GM19467 (cell line): ENCODE measurements around the gene SNRK.
A peak's percentile ranks its signal among the peaks of the same experiment; 100 is the strongest.

Experiments
- ATAC-seq: cut with Tn5 transposase; IDR thresholded peaks from one replicate; pipeline ENCODE4 v1.9.1; 2021; ENCODE audit warnings: mild to moderate bottlenecking, moderate library complexity; ENCODE audit not compliant: unreplicated experiment

Gene SNRK

GRCh38 chr3:43266995-43267394 lies 19.3 kb upstream of the SNRK start:
- no peak for ATAC-seq

GRCh38 chr3:43268636-43269035 lies 17.7 kb upstream of the SNRK start:
- ATAC-seq, result no peak

DNA sequence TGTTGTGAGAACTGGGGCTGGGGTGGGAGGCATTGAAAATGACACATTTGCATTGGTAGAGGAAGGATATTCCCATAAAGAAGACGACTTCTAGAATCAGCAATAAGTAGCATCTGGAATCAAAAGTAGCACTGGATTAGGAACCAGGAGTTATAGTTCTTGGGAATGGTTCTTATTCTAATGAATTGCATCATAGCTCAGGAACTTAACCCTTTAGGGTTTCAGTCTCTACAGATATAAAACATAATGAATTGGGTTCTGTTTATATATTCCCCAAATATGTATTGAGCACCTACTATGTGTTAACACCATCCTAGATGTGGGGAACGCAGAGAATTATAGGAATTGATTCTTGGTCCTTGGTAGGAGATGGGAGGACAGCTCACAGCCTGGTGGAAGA lies 16.3 kb upstream of the SNRK start:
- ATAC-seq, result no peak

DNA sequence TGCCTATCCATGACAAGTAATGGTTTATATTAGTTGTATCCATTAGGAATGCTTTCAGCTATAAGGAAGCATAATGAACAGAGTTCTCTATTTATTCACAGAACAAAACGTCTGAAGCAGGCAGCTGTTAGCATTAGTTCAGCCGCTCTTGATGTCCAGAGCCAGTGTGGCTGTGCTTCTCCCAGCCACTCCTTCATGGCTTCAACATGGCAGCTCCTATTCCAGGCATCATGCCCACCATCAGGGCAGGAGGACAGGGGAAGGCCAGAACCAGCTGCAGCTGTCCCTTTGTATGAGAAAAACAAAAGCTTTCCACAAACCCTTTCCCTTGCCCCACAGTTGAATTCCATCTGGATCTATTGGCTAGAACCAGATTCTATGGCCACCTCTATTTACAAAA lies 12.9 kb upstream of the SNRK start:
- ATAC-seq, result no peak

DNA sequence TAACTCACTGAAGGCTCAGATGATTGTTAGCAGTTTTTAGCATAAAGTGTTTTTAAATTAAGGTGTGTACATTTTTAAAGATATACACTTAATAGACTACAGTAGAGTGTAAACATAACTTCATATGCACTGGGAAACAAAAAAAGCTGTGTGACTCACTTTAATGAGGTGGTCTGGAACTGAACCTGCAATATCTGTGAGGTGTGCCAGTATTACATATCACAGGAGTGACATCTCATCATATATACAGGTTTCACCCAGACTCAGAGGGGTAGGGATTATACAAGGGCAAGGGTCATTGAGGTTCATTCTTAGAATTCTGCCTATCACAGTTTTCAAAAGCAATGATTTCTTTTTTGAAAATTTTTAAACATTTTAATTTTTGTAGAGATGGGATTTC lies 7.3 kb upstream of the SNRK start:
- ATAC-seq, result no peak

DNA sequence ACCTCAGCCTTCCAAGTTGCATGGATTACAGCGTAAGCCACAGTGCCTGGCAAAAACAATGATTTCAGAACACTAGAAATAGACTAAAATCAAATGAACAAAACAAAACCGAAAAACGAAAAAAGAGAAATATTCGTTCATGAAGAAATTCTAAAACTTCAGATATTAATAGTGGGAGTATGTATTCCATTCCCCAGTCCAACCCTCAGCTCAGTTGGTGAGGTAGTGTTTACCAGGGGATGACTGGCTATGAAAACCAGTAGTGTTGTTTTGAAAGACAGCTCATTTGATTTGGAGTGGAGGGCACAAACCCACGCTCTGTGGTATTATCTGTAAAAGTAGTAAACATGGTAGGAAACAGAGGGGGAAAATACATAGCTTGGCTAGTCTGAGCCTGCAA lies 6.8 kb upstream of the SNRK start:
- no peak for ATAC-seq

- no peak for ATAC-seq
Measured at GRCh38 chr3:43281020-43281419, 5.3 kb upstream of the SNRK start.

- ATAC-seq, result no peak
Measured at GRCh38 chr3:43284171-43284570, 2.2 kb upstream of the SNRK start.

DNA sequence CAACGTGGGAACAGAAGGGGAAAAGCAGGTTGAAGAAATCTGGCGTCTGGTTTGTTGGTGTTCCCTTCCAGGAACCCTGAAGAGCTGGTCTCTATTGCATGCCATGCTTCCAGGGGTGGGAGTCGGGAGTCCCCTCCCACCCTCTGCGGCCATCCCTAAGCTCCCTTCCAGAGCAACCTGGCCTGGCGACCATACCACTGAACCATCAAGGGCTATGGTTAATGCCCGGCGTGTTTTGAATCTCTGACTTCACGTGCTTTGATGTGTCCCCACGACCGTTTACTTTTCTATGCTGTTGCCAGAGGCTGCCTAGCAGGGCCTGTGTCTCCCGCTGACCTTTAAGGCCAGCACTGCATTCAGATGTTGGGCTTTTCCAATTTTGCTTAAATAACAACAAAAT lies 696 bp upstream of the SNRK start:
- no peak for ATAC-seq

DNA sequence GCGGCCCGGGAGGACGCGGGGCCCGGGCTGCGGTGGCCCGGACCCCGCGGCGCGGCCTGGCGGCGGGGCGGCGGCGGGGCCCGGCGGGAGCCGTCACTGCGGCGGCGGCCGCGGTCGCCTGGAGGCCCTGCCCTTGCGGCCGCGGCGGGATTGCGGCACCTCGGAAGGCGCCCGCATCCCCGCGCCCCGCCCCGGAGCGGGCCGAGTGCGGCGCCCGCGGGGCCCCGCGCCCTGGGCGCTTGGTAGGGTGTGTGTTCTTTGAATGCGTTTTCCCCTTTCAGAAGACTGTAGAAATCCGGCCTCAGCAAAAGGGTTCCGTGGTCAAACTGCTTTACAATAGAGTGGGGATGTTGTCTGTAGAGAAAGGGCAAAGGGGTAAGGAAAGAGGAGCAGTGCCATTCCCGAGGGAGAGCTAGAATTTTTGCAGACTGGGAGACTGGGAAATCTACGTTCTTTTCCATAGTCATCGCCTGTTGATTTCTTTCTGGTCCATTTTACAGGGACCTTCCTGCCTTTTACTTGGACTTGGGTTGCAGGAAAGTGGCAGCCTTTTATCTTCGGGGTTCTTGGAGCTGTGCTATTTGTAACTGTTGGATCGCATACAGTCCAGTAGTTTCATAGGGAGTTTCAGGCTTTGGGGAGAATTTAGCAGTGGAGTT lies 630 bp downstream of the SNRK start:
- peak; percentile 36 for ATAC-seq

GRCh38 chr3:43287500-43287873 lies 1.1 kb downstream of the SNRK start:
- ATAC-seq, result no peak

GRCh38 chr3:43288366-43288765 lies 2.0 kb downstream of the SNRK start:
- ATAC-seq, result peak; percentile 33

DNA sequence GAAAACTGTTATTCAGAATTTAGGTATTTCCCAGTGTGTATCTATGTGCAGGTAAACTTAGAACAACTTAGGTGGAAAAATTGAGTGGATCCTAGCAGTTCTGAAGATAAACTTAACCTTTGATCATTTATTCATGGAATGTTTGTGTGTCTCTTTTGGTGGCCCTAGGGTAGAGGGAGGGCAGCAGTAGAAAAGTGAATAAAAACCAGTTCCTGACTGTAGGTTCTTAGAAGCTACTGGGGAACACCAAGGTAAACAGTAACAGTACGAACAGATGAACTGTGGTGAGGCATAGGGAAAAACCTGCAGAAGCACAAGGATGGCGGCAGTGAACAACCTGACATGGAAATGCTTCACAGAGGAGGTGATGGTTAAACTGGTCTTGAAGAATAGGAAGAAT lies 2.5 kb downstream of the SNRK start:
- ATAC-seq, result no peak

DNA sequence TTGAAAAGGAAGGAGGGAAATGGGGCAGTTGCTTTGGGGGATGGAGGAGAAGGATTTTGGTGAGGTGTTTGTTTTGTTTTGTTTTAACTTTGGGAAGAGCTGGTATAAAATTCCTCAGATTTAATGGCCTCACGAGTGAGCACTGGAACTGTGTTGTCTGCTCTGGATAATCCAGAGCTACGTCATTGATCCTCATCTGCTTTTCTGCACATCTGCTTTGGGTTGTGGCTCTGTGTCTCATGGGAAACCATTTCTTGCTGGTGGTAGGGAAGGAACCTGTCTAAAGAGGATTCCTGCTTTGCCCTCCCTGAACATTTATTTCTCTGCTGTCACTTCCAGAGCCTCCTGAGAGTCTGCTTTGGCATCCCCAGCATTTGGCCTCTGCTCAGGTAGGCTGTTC lies 3.1 kb downstream of the SNRK start:
- no peak for ATAC-seq

- no peak for ATAC-seq
Measured at GRCh38 chr3:43289841-43290470, 3.6 kb downstream of the SNRK start.

GRCh38 chr3:43290956-43291355 lies 4.6 kb downstream of the SNRK start:
- ATAC-seq, result no peak

DNA sequence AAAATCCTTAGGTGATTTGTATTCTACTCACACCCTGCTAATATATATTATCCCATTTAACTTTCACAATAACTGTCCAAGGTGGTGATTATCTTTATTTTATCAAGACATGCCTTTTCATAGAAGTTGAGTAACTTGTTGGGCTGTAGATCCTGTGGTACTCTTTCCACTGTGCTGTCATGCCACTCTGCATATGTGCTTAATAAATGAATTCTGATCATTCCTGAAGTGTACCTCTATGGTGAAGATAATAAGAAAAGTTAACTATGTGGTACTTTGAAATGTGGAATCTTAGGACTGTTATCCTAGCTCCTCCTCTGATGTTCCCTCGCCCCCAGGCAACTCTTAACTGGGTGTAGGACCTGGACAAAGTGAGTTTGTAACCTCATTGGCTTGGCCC lies 5.2 kb downstream of the SNRK start:
- no peak for ATAC-seq

DNA sequence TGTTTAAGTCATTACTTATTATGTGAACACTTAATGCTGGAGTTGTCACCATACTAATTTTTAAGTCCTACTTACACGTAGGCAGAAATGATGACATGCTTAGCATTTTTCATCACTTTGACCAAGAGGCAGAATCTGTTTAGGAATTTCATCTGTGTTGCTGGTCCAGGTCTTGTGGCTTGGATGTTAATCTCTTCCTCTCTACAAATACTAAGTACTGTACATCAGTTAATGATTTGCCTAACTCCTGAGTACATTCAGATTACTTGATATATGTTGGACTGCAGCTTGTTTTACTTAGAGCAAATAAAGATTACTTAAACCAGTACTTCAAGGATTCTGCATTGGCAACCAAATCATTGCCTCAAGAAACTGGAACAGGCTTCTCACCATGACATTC lies 8.6 kb downstream of the SNRK start:
- no peak for ATAC-seq

DNA sequence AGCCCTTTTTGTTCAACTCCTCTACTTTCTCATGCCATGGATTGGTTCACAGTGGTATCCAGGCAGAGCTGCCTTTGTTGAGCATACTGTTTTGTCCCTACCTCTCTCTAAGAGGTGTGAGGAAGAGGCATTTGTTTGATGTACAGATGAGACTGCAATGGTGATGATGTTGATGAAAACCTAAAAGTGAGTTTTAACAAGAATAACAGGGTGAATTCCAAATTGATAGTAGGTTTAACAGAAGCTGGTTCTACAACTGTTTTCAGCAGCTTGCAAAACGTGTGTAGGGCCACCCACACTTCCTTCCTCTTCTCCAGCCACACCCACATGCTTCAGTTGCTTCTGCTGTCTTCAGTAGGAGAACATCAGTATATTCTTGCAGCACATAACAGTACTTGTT lies 10.2 kb downstream of the SNRK start:
- peak; percentile 56 for ATAC-seq

DNA sequence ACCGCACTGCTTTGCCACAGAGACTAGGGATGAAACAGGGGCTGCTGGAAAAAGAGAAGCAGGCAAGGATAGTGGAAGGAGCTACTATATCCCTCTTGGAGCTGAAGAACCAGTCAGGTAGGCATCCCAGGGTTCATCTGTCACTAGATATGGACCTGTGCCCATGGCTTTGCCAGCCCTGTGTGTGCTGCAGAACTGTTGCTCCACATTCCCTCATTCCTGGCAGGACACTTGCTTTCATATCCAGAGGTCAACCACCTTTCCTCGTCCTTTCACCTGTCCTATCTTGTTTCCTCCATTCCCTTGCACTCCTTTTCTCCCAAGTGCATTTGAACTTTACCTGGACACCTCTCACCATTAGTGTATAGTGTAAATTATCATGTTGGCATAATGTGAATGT lies 12.0 kb downstream of the SNRK start:
- no peak for ATAC-seq

DNA sequence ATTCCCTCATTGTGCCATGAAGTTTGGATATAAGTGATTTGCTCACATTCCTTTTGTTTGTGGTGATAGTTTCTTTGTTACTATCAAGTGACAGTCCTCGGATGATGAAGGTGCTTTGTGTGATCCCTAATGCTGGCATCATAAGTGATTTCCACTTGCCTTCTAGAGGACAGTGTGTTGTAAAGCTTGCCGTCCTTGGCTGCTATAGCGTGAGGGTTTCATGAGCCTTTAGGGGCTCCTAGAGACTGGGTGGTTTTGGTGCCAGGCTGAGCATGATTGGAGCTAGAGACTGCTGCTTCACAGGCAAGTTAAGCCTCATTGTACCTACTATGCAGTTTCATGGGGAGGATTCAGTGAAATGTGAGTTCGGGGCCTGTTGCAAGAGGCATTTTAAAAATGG lies 12.4 kb downstream of the SNRK start:
- no peak for ATAC-seq

DNA sequence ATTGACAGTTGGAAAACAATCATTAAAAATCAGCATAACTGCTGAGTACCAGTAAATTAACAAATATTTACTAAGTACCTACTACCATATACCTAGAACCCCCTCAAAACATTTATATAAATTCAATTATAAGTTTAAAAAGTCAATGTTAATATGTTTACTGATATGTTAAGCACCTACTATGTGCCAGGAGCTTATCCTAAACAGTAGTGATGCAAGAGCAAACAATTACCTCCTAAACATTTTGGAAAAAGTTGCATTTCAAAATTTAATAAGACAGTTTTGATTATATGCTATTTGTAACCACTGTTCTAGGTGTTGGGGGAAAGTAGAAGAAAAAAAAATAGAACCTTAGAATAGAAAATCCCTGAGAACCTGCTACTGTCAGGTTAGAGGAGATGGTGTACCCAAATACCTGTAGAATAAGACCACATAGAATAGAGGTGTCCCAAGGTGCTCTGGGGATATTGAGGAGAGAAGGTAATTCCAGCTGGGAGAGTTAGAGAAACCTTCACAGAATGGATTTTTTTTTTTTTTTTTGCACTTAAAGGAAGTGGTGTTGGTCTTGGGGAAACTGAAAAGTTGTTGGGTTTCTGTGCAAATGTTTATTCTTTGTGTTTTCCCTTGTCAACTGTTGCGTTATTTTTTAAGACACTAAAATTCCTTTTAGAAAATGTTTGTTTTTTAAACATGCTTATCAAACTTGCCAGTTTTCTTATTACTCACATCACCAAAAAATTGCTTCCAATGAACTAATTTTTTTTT lies 16.0 kb downstream of the SNRK start:
- ATAC-seq, result no peak
